PFSK-1 (cell line): ENCODE measurements around the gene ATAT1.

Experiments
- FOXP2 ChIP-seq: optimal IDR thresholded peaks from 2 replicates; pipeline ENCODE3; 2011; ENCODE audit warnings: borderline replicate concordance, control low read depth, inconsistent platforms; ENCODE audit not compliant: insufficient read depth; ENCODE audit errors: extremely low read length, extremely low read depth
- POLR2AphosphoS5 ChIP-seq: IDR thresholded peaks from 2 replicates; pipeline ENCODE4 v1.6.1; 2012; ENCODE audit warnings: low read depth, mild to moderate bottlenecking, control low read depth, low read length, moderate library complexity
- REST ChIP-seq, 2 experiments: IDR thresholded peaks; 2 replicates each; pipeline versions ENCODE4 v1.6.1 to v1.8.0; 2011 to 2012; ENCODE audit warnings: low read depth in 2 of 2, low read length in 2 of 2, control low read depth in 1 of 2, inconsistent platforms in 1 of 2, mild to moderate bottlenecking in 1 of 2, moderate library complexity in 1 of 2; ENCODE audit not compliant: insufficient read depth in 1 of 2
- SIN3A ChIP-seq: IDR thresholded peaks from 2 replicates; pipeline ENCODE4 v1.6.1; 2012; ENCODE audit warnings: mild to moderate bottlenecking, low read length, moderate library complexity, borderline replicate concordance; ENCODE audit not compliant: insufficient read depth
- TAF1 ChIP-seq: IDR thresholded peaks from 2 replicates; pipeline ENCODE4 v1.6.1; 2012; ENCODE audit warnings: low read length, control low read depth, borderline replicate concordance; ENCODE audit not compliant: insufficient read depth

Gene ATAT1

GRCh38 chr6:30686908-30687658 lies 60.4 kb downstream of the ATAT1 start:
- TF ChIP-seq POLR2AphosphoS5: peak; percentile 75; the same call in 1 of the 2 replicates
- TF ChIP-seq FOXP2: no peak
- TF ChIP-seq SIN3A: peak; percentile 88; the same call in 1 of the 2 replicates
- TF ChIP-seq REST (IDR thresholded peaks at IDR 0.05; ENCODE audit: insufficient read depth in 1 of 2, low read depth in 2 of 2, low read length in 2 of 2): peak in 1 of 2 experiments; percentile 70; a peak in 2 of 4 replicates

GRCh38 chr6:30687659-30688431 lies 61.2 kb downstream of the ATAT1 start:
- TF ChIP-seq FOXP2: no peak
- no peak for TF ChIP-seq TAF1
- TF ChIP-seq POLR2AphosphoS5: no peak
- no peak for TF ChIP-seq SIN3A
- TF ChIP-seq REST (IDR thresholded peaks at IDR 0.05; ENCODE audit: insufficient read depth in 1 of 2, low read depth in 2 of 2, low read length in 2 of 2): no peak

GRCh38 chr6:30688569-30688968 lies 61.9 kb downstream of the ATAT1 start:
- TF ChIP-seq FOXP2: no peak
- TF ChIP-seq TAF1: no peak
- TF ChIP-seq SIN3A: no peak
- TF ChIP-seq REST (IDR thresholded peaks at IDR 0.05; ENCODE audit: insufficient read depth in 1 of 2, low read depth in 2 of 2, low read length in 2 of 2): no peak
- TF ChIP-seq POLR2AphosphoS5: no peak

GRCh38 chr6:30689022-30689865 lies 62.6 kb downstream of the ATAT1 start:
- TF ChIP-seq TAF1: no peak
- no peak for TF ChIP-seq SIN3A
- no peak for TF ChIP-seq REST (IDR thresholded peaks at IDR 0.05; ENCODE audit: insufficient read depth in 1 of 2, low read depth in 2 of 2, low read length in 2 of 2)
- TF ChIP-seq FOXP2: no peak
- TF ChIP-seq POLR2AphosphoS5: no peak
